ENCODE data around the gene FRMD4A.

Gene FRMD4A

DNA sequence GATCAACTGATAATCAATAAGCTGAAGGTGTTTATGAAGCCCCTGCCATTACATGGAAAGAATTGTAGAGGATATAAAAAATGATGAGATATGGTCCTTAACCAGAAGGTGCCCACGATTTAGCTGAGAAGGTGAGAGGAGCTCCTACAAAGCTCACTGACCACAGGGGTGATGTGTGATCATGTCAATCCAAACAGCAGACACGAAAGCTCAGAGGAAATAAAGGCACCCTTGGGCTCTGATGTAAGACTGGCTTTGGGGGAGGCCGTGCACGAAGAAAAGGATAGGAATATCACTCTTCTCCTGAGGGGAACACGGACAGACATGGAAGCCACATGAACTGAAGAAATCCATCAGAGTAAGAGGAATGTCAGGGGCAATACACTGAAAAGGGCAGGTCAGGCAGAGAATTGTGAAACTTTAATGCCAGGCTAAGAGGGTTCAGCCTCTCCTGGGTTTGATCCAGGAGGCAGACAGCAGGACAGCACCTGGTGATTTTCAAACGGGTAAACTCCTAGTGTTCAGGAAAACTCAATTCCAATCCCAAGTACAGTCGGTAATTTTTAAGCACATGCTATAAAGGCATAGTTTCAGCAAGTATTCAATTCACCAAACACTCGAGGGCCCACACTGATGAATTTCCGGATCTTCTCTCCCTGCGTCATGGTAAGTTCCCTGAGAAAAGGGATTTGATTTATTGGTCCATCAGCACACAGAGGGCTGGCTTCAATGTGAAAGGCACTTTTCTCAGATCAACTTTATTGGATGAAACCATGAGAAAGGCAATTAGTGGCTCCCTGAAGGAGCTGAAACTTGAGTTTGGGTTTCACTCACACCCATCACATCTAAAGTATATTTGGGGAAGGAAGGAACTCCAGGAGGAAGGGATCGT, 580.2 kb downstream of the FRMD4A start:
- Histone ChIP-seq H2BK120ac (ENCODE audit: low read depth, low read length) (no peak overlapping the region), H3K9me3 (replicated peaks in 1 of 2; ENCODE audit: control insufficient read depth in 2 of 2, insufficient read depth in 1 of 2, low read depth in 1 of 2, low read length in 2 of 2) (no peaks in the 10 kb centered on the region), H2BK12ac (ENCODE audit: low read length) (no peak overlapping the region), H2AFZ (ENCODE audit: low read length) (no peak overlapping the region), H4K91ac (ENCODE audit: low read depth, low read length, poor library complexity) (no peak overlapping the region), H2BK5ac (ENCODE audit: low read length) (no peak overlapping the region), H3K36me3 (replicated peaks in 1 of 2; ENCODE audit: control insufficient read depth in 2 of 2, insufficient read depth in 2 of 2, low read length in 2 of 2) (peaks cover 2 to 91% of the 10 kb centered on the region in 2 donors), H3K4me3 (ENCODE audit: low read length in 2 of 2) (no peak overlapping the region), H3K79me1 (ENCODE audit: low read depth, low read length) (no peaks in the 10 kb centered on the region), H2AK5ac (ENCODE audit: low read depth, low read length) (no peak overlapping the region), H3K23ac (ENCODE audit: low read depth, low read length, poor library complexity) (no peak overlapping the region), H3K27me3 (ENCODE audit: control insufficient read depth in 3 of 3, insufficient read depth in 3 of 3, low read depth in 1 of 3, low read length in 3 of 3) (no peaks in the 10 kb centered on the region), H3K27ac (replicated peaks; ENCODE audit: low read length) (no peak overlapping the region), H2BK15ac (ENCODE audit: low read length) (no peak overlapping the region), H3K14ac (ENCODE audit: low read length) (no peak overlapping the region), H4K8ac (ENCODE audit: low read depth, low read length) (no peak overlapping the region), H3K18ac (ENCODE audit: low read length) (no peak overlapping the region), H3K9ac (ENCODE audit: low read depth, low read length, poor library complexity) (no peak overlapping the region), H3K4me1 (ENCODE audit: control insufficient read depth in 2 of 2, insufficient read depth in 1 of 2, low read depth in 1 of 2, low read length in 2 of 2) (peaks cover 0 to under 1% of the 10 kb centered on the region in 2 donors), H3K4ac (ENCODE audit: low read length) (no peak overlapping the region), H3K4me2 (ENCODE audit: insufficient read depth, low read length, poor library complexity, severe bottlenecking) (no peak overlapping the region)
- DNase-seq (ENCODE audit: low spot score), result no peak
- WGBS, 2 donors (ENCODE audit: extremely low coverage in 2 of 2, insufficient read length in 2 of 2, insufficient replicate concordance in 1 of 2), result no CpG with 5 or more reads among the region's 11 CpGs

DNA sequence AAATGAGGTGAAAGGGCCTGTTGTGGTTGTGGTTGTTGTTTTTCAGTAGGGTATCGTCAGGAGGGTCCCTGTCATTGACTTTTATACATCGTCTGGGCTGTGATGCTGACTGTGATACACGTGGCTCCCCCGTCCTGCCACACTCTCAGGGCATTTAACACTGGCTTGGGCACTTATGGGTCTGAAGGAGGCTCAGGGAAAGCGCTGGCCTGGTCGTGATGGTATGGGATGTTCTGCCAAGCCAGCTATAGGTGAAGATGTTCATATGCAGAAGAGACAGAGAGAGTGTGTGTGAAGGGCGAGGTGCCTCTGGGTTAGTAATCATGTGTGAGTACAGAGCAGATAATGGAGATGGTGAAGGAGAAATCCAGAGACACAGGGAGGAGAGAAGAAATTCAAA, 585.5 kb downstream of the FRMD4A start:
- Histone ChIP-seq H4K8ac (ENCODE audit: low read depth, low read length) (no peak overlapping the region), H2AK5ac (ENCODE audit: low read depth, low read length) (no peak overlapping the region), H3K4ac (ENCODE audit: low read length) (no peak overlapping the region), H3K27ac (replicated peaks; ENCODE audit: low read length) (no peak overlapping the region), H3K4me2 (ENCODE audit: insufficient read depth, low read length, poor library complexity, severe bottlenecking) (no peak overlapping the region), H3K14ac (ENCODE audit: low read length) (no peak overlapping the region), H3K4me1 (ENCODE audit: control insufficient read depth in 2 of 2, insufficient read depth in 1 of 2, low read depth in 1 of 2, low read length in 2 of 2) (peaks cover 0 to 2% of the 10 kb centered on the region in 2 donors), H2BK15ac (ENCODE audit: low read length) (no peak overlapping the region), H3K79me1 (ENCODE audit: low read depth, low read length) (no peaks in the 10 kb centered on the region), H3K18ac (ENCODE audit: low read length) (peak overlapping the region; percentile 70), H3K23ac (ENCODE audit: low read depth, low read length, poor library complexity) (no peak overlapping the region), H2BK5ac (ENCODE audit: low read length) (no peak overlapping the region), H3K9ac (ENCODE audit: low read depth, low read length, poor library complexity) (no peak overlapping the region), H2BK12ac (ENCODE audit: low read length) (no peak overlapping the region), H3K9me3 (replicated peaks in 1 of 2; ENCODE audit: control insufficient read depth in 2 of 2, insufficient read depth in 1 of 2, low read depth in 1 of 2, low read length in 2 of 2) (no peaks in the 10 kb centered on the region), H2AFZ (ENCODE audit: low read length) (no peak overlapping the region), H2BK120ac (ENCODE audit: low read depth, low read length) (no peak overlapping the region), H3K27me3 (ENCODE audit: control insufficient read depth in 3 of 3, insufficient read depth in 3 of 3, low read depth in 1 of 3, low read length in 3 of 3) (peaks cover 0 to 1% (median 0%) of the 10 kb centered on the region in 3 experiments), H3K36me3 (replicated peaks in 1 of 2; ENCODE audit: control insufficient read depth in 2 of 2, insufficient read depth in 2 of 2, low read length in 2 of 2) (peaks cover 4 to 92% of the 10 kb centered on the region in 2 donors), H4K91ac (ENCODE audit: low read depth, low read length, poor library complexity) (no peak overlapping the region), H3K4me3 (ENCODE audit: low read length in 2 of 2) (no peak overlapping the region)
- no CpG with 5 or more reads among the region's 7 CpGs for WGBS, 2 donors (ENCODE audit: extremely low coverage in 2 of 2, insufficient read length in 2 of 2, insufficient replicate concordance in 1 of 2)
- DNase-seq (ENCODE audit: low spot score), result no peak

- Histone ChIP-seq H3K9me3 (replicated peaks in 1 of 2; ENCODE audit: control insufficient read depth in 2 of 2, insufficient read depth in 1 of 2, low read depth in 1 of 2, low read length in 2 of 2) (no peaks in the 10 kb centered on the region), H3K9ac (ENCODE audit: low read depth, low read length, poor library complexity) (no peak overlapping the region), H3K79me1 (ENCODE audit: low read depth, low read length) (no peaks in the 10 kb centered on the region), H2BK120ac (ENCODE audit: low read depth, low read length) (no peak overlapping the region), H2AFZ (ENCODE audit: low read length) (no peak overlapping the region), H3K4ac (ENCODE audit: low read length) (no peak overlapping the region), H3K18ac (ENCODE audit: low read length) (no peak overlapping the region), H3K27me3 (ENCODE audit: control insufficient read depth in 3 of 3, insufficient read depth in 3 of 3, low read depth in 1 of 3, low read length in 3 of 3) (peaks cover 0 to 1% (median 0%) of the 10 kb centered on the region in 3 experiments), H2BK12ac (ENCODE audit: low read length) (no peak overlapping the region), H3K4me3 (ENCODE audit: low read length in 2 of 2) (no peak overlapping the region), H2BK5ac (ENCODE audit: low read length) (no peak overlapping the region), H3K4me2 (ENCODE audit: insufficient read depth, low read length, poor library complexity, severe bottlenecking) (no peak overlapping the region), H3K27ac (replicated peaks; ENCODE audit: low read length) (no peak overlapping the region), H4K91ac (ENCODE audit: low read depth, low read length, poor library complexity) (no peak overlapping the region), H3K36me3 (replicated peaks in 1 of 2; ENCODE audit: control insufficient read depth in 2 of 2, insufficient read depth in 2 of 2, low read length in 2 of 2) (peaks cover 5 to 91% of the 10 kb centered on the region in 2 donors), H3K4me1 (ENCODE audit: control insufficient read depth in 2 of 2, insufficient read depth in 1 of 2, low read depth in 1 of 2, low read length in 2 of 2) (peaks cover 0 to 2% of the 10 kb centered on the region in 2 donors), H2AK5ac (ENCODE audit: low read depth, low read length) (no peak overlapping the region), H4K8ac (ENCODE audit: low read depth, low read length) (no peak overlapping the region), H3K14ac (ENCODE audit: low read length) (no peak overlapping the region), H2BK15ac (ENCODE audit: low read length) (no peak overlapping the region), H3K23ac (ENCODE audit: low read depth, low read length, poor library complexity) (no peak overlapping the region)
- WGBS, 2 donors (ENCODE audit: extremely low coverage in 2 of 2, insufficient read length in 2 of 2, insufficient replicate concordance in 1 of 2), result no CpG with 5 or more reads among the region's 7 CpGs
- DNase-seq (ENCODE audit: low spot score), result no peak
Measured at GRCh38 chr10:13743963-13744362, 586.8 kb downstream of the FRMD4A start.

DNA sequence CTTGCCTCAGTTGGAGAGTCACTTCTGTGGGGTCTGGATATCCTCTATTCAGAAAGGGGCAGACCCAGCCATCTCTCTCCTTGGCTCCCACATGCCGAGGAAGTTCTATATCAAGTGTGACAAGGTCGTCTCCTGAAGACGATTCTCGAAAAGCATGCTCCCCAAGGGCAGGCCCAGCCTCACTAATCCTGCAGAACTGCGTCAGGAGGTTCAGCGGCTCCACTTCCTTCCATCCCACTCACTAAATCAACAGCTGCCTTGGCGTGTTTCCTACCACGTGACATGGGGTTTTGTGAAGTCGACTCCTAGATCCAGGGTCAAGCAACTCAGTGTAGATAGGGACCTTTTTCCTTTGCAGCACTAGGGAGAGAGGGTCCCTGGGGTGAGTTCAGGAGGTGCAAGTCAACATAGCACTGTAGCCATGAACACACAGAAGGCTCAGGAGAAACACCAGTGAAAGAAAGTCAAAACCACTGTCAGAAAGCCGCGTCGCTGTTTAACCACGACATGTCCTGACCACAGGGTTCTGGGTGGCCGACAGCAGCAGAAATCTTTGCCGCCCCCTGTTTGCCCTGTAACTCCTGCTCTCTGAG, 587.5 kb downstream of the FRMD4A start:
- H3K36me3 ChIP-seq (replicated peaks in 1 of 2; ENCODE audit: control insufficient read depth in 2 of 2, insufficient read depth in 2 of 2, low read length in 2 of 2), result peaks cover 7 to 93% of the 10 kb centered on the region in 2 donors
- H2BK5ac ChIP-seq (ENCODE audit: low read length), result no peak overlapping the region
- DNase-seq (ENCODE audit: low spot score), result no peak
- H2BK12ac ChIP-seq (ENCODE audit: low read length), result no peak overlapping the region
- no peak overlapping the region for H3K4me2 ChIP-seq (ENCODE audit: insufficient read depth, low read length, poor library complexity, severe bottlenecking)
- H2AFZ ChIP-seq (ENCODE audit: low read length), result no peak overlapping the region
- H3K23ac ChIP-seq (ENCODE audit: low read depth, low read length, poor library complexity), result no peak overlapping the region
- no peak overlapping the region for H2BK120ac ChIP-seq (ENCODE audit: low read depth, low read length)
- no peak overlapping the region for H3K14ac ChIP-seq (ENCODE audit: low read length)
- H4K91ac ChIP-seq (ENCODE audit: low read depth, low read length, poor library complexity), result no peak overlapping the region
- H2AK5ac ChIP-seq (ENCODE audit: low read depth, low read length), result no peak overlapping the region
- peaks cover 0 to 2% of the 10 kb centered on the region in 2 donors for H3K4me1 ChIP-seq (ENCODE audit: control insufficient read depth in 2 of 2, insufficient read depth in 1 of 2, low read depth in 1 of 2, low read length in 2 of 2)
- no peak overlapping the region for H3K4ac ChIP-seq (ENCODE audit: low read length)
- no peak overlapping the region for H3K9ac ChIP-seq (ENCODE audit: low read depth, low read length, poor library complexity)
- no peak overlapping the region for H4K8ac ChIP-seq (ENCODE audit: low read depth, low read length)
- H3K18ac ChIP-seq (ENCODE audit: low read length), result no peak overlapping the region
- WGBS, 2 donors (ENCODE audit: extremely low coverage in 2 of 2, insufficient read length in 2 of 2, insufficient replicate concordance in 1 of 2), result no CpG with 5 or more reads among the region's 15 CpGs
- H3K9me3 ChIP-seq (replicated peaks in 1 of 2; ENCODE audit: control insufficient read depth in 2 of 2, insufficient read depth in 1 of 2, low read depth in 1 of 2, low read length in 2 of 2), result no peaks in the 10 kb centered on the region
- H3K27me3 ChIP-seq (ENCODE audit: control insufficient read depth in 3 of 3, insufficient read depth in 3 of 3, low read depth in 1 of 3, low read length in 3 of 3), result peaks cover 0 to 1% (median 0%) of the 10 kb centered on the region in 3 experiments
- H3K27ac ChIP-seq (replicated peaks; ENCODE audit: low read length), result no peak overlapping the region
- H2BK15ac ChIP-seq (ENCODE audit: low read length), result no peak overlapping the region
- no peaks in the 10 kb centered on the region for H3K79me1 ChIP-seq (ENCODE audit: low read depth, low read length)
- no peak overlapping the region for H3K4me3 ChIP-seq (ENCODE audit: low read length in 2 of 2)

Measured in neuronal stem cell (in vitro differentiated cells).